ENCODE results near the gene TPT1.
A peak's percentile ranks its signal among the peaks of the same experiment; 100 is the strongest.
"Not testable (repeated sequence)": the region's sequence is repeated elsewhere in the genome, so short reads cannot be mapped to it uniquely, and the experiment has no call there.

The TPT1 gene

GRCh38 chr13:45341034-45341798 is at the start of gene TPT1:
TPT1 (minus strand) TSS chr13:45341183; CDS start chr13:45341069, 114 bp downstream.
- peak; percentile 98 for DNase-seq

- DNase-seq = not testable (repeated sequence)
Measured at GRCh38 chr13:45390348-45390747, 49.4 kb upstream of the TPT1 start.

GRCh38 chr13:45388664-45389063 is 47.7 kb upstream of the TPT1 start:
- no peak for DNase-seq

- DNase-seq = not testable (repeated sequence)
Measured at GRCh38 chr13:45386892-45387575, 46.1 kb upstream of the TPT1 start.

GRCh38 chr13:45385907-45386553 is 45.0 kb upstream of the TPT1 start:
- no peak for DNase-seq

- no peak for DNase-seq
Measured at GRCh38 chr13:45385320-45385719, 44.3 kb upstream of the TPT1 start.

- DNase-seq = no peak
Measured at GRCh38 chr13:45384474-45385174, 43.6 kb upstream of the TPT1 start.

- DNase-seq = not testable (repeated sequence)
Measured at GRCh38 chr13:45382739-45383138, 41.8 kb upstream of the TPT1 start.

- DNase-seq = no peak
Measured at GRCh38 chr13:45381196-45381595, 40.2 kb upstream of the TPT1 start.

- DNase-seq = not testable (repeated sequence)
Measured at GRCh38 chr13:45380708-45381107, 39.7 kb upstream of the TPT1 start.

- not testable (repeated sequence) for DNase-seq
Measured at GRCh38 chr13:45379516-45379915, 38.5 kb upstream of the TPT1 start.

GRCh38 chr13:45378786-45379185 is 37.8 kb upstream of the TPT1 start:
- not testable (repeated sequence) for DNase-seq

- not testable (repeated sequence) for DNase-seq
Measured at GRCh38 chr13:45377314-45377713, 36.3 kb upstream of the TPT1 start.

- DNase-seq = not testable (repeated sequence)
Measured at GRCh38 chr13:45376651-45377050, 35.7 kb upstream of the TPT1 start.

- DNase-seq = no peak
Measured at GRCh38 chr13:45374917-45375316, 33.9 kb upstream of the TPT1 start.

GRCh38 chr13:45373162-45373547 is 32.2 kb upstream of the TPT1 start:
- peak; percentile 29 for DNase-seq

GRCh38 chr13:45372189-45373161 is 31.5 kb upstream of the TPT1 start:
- no peak for DNase-seq

GRCh38 chr13:45370922-45371406 is 30.0 kb upstream of the TPT1 start:
- DNase-seq = peak; percentile 54

- no peak for DNase-seq
Measured at GRCh38 chr13:45369116-45369515, 28.1 kb upstream of the TPT1 start.

- DNase-seq = no peak
Measured at GRCh38 chr13:45368571-45368970, 27.6 kb upstream of the TPT1 start.

- DNase-seq = no peak
Measured at GRCh38 chr13:45368005-45368404, 27.0 kb upstream of the TPT1 start.

GRCh38 chr13:45367358-45367757 is 26.4 kb upstream of the TPT1 start:
- DNase-seq = peak; percentile 83
